Muscle of leg (tissue), 11 donors: ENCODE data around the gene UBC. TPM values are rescaled to one million over a fixed set of nuclear protein-coding genes. Genes with fewer than 3 reads are reported as not detected.
A peak's percentile ranks its signal among the peaks of the same experiment; 100 is the strongest.

Source experiments
- DNase-seq: peaks from one replicate; pipeline ENCODE4 v3.0.0; 2013
- H3K27ac ChIP-seq: one replicate; pipeline ENCODE4 v1.5.1; 2013; ENCODE audit warnings: mild to moderate bottlenecking, low read length, control low read depth
- H3K27me3 ChIP-seq: one replicate; pipeline ENCODE4 v1.6.1; 2013; ENCODE audit warnings: low read length; ENCODE audit not compliant: control insufficient read depth, insufficient read depth
- H3K36me3 ChIP-seq: one replicate; pipeline ENCODE4 v1.6.1; 2013; ENCODE audit warnings: low read length; ENCODE audit not compliant: control insufficient read depth, insufficient read depth
- H3K4me1 ChIP-seq: one replicate; pipeline ENCODE4 v1.6.1; 2013; ENCODE audit warnings: low read length; ENCODE audit not compliant: control insufficient read depth, insufficient read depth
- H3K4me3 ChIP-seq: one replicate; pipeline ENCODE4 v1.5.1; 2013; ENCODE audit warnings: low read length, control low read depth
- H3K9me3 ChIP-seq: replicated peaks from 2 replicates; pipeline ENCODE4 v1.6.1; 2013; ENCODE audit warnings: low read depth, low read length; ENCODE audit not compliant: control insufficient read depth
- WGBS: methylation state at CpG from one replicate; pipeline ENCODE4 v1.1.5; 2013; ENCODE audit warnings: missing lambda C conversion rate; ENCODE audit not compliant: insufficient coverage; 5-methylcytosine and 5-hydroxymethylcytosine counted together
- polyA plus RNA-seq, 8 donors: library from polyadenylated mRNA; unstranded; fragments of 120-200 nt; gene quantifications; one replicate each; pipeline versions ENCODE4 v1.2.1 to v1.2.3, GENCODE V29; 2013; ENCODE audit warnings: inconsistent platforms in 1 of 8, low replicate concordance in 1 of 8; ENCODE audit not compliant: insufficient read length in 8 of 8, insufficient read depth in 1 of 8
- total RNA-seq: library from RNA; stranded (reverse); fragments of 120-200 nt; gene quantifications from one replicate; pipeline ENCODE4 v1.2.4, GENCODE V29; 2013

The UBC gene
- total and polyA plus RNA-seq, 9 donors: 692 to 1,042 (median 818) TPM

GRCh38 chr12:124865728-124866127 is 48.7 kb downstream of the UBC start:
- no peak overlapping the region for H3K27ac ChIP-seq

GRCh38 chr12:124864326-124864752 is 50.1 kb downstream of the UBC start:
- H3K27me3 ChIP-seq: peaks cover 5% of the 10 kb centered on the region
- peaks cover 3% of the 10 kb centered on the region for H3K36me3 ChIP-seq
- H3K27ac ChIP-seq: peak overlapping the region; percentile 67
- H3K9me3 ChIP-seq: no peaks in the 10 kb centered on the region
- peaks cover 32% of the 10 kb centered on the region for H3K4me1 ChIP-seq
- WGBS: 89% methylated on average over 11 of the region's 14 CpGs
- peak overlapping the region; percentile 58 for H3K4me3 ChIP-seq
- DNase-seq: no peak

More at GRCh38 chr12:124865728-124866127, 48.7 kb downstream of the UBC start:
- 85% methylated on average over 5 of the region's 7 CpGs for WGBS
- Histone ChIP-seq H3K9me3 (no peaks in the 10 kb centered on the region), H3K4me3 (no peak overlapping the region), H3K36me3 (no peaks in the 10 kb centered on the region), H3K27me3 (peaks cover 5% of the 10 kb centered on the region), H3K4me1 (peaks cover 32% of the 10 kb centered on the region)
- DNase-seq: no peak

DNA sequence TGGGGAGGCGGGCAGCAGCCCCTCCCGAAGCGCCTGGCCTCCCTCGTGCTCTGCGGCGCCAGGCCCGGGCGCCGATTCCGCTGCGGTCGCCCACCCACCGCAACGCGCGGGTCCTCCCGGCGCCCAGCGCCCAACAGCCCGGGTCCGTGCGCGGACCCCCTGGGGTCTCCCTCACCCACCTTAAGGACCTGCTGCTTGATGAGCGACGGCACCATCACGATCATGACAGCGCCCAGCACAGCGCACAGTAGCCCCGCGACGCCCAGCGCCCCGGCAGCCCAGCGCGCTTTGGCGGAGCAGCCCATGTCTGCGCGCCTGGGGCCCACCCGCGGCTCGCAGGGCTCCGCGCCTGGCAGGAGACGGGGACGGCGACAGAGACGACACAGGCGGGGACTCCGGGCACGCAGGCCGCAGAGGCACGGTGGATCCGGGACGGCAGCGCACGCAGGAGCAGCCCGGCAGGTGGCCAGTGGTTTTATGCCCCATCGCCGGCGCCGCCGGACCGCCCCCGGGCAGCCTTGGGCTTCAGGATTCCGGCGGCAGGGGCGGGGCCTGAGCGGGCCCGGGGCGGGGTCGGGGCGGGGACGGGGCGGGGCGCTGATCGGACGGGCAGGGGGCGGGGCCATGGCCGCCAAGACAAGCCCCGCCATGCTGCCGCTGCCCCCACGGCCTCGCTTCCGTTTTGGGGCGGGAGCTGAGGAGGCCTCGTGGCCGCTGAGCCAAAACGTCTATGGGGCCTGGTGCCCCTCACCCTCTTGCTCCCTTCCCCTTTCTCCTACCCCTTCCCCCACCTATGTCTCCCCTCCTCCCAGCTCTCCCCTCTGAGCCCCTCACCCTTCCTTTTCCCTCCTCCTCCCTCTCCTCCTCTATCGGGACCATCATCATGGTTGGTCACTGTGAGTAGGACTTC is 50.8 kb downstream of the UBC start, which contains the start of gene SCARB1:
TSS of gene SCARB1 (minus strand) at position 449 of the 910 bp plus-strand sequence. CDS start at position 305, 144 bp downstream.
- 0% methylated on average over 88 of the region's 89 CpGs for WGBS
- peak; percentile 90 for DNase-seq

GRCh38 chr12:124862768-124863415 is 51.6 kb downstream of the UBC start:
- H3K27me3 ChIP-seq: peaks cover 2% of the 10 kb centered on the region
- peak overlapping the region; percentile 58 for H3K4me3 ChIP-seq
- no peaks in the 10 kb centered on the region for H3K9me3 ChIP-seq
- WGBS: 10% methylated on average over 22 of the region's 22 CpGs
- peaks cover 28% of the 10 kb centered on the region for H3K4me1 ChIP-seq
- DNase-seq: no peak
- no peak overlapping the region for H3K27ac ChIP-seq
- H3K36me3 ChIP-seq: peaks cover 3% of the 10 kb centered on the region

More for the DNA sequence above, 50.8 kb downstream of the UBC start, which contains the start of gene SCARB1:
- H3K4me3 ChIP-seq: peak within 1 kb of the TSS; percentile 58
- H3K4me1 ChIP-seq: peaks cover 30% of the 10 kb centered on the region
- H3K27me3 ChIP-seq: peaks cover 3% of the 10 kb centered on the region
- peaks cover 3% of the 10 kb centered on the region for H3K36me3 ChIP-seq
- no peaks in the 10 kb centered on the region for H3K9me3 ChIP-seq
- peak within 1 kb of the TSS; percentile 67 for H3K27ac ChIP-seq

- H3K27ac ChIP-seq: peak overlapping the region; percentile 1
- H3K9me3 ChIP-seq: no peaks in the 10 kb centered on the region
- no peak overlapping the region for H3K4me3 ChIP-seq
- peaks cover 28% of the 10 kb centered on the region for H3K4me1 ChIP-seq
- peaks cover 2% of the 10 kb centered on the region for H3K27me3 ChIP-seq
- DNase-seq: no peak
- WGBS: 77% methylated on average over 6 of the region's 8 CpGs
- H3K36me3 ChIP-seq: peaks cover 6% of the 10 kb centered on the region
Measured at GRCh38 chr12:124861898-124862676, 52.4 kb downstream of the UBC start.

Other genes with a start within 250 kb of the UBC start
- gene SCARB1, start 50.8 kb downstream of the UBC start, total RNA-seq: 7.3 TPM
- gene SCARB1, start 50.8 kb downstream of the UBC start, polyA plus RNA-seq: 10 to 100 TPM; 20.5 to 35.5 (median 26.0) TPM
- 8.5 TPM for gene DHX37, start 74.5 kb upstream of the UBC start, total RNA-seq
- gene DHX37, start 74.5 kb upstream of the UBC start, polyA plus RNA-seq: 10 to 100 TPM in 2 of 8 donors, 1 to 10 TPM in 6; 8.3 to 11.4 (median 9.6) TPM
- 2.5 TPM for gene BRI3BP, start 79.0 kb upstream of the UBC start, total RNA-seq
- 1 to 10 TPM; 2.5 to 4.7 (median 3.4) TPM for gene BRI3BP, start 79.0 kb upstream of the UBC start, polyA plus RNA-seq
- 22.9 TPM for gene AACS, start 150.8 kb upstream of the UBC start, total RNA-seq
- 10 to 100 TPM; 22.3 to 36.6 (median 26.9) TPM for gene AACS, start 150.8 kb upstream of the UBC start, polyA plus RNA-seq